Superior temporal gyrus (tissue), 1 donor: ENCODE results near the gene MSTN.
"Not testable (repeated sequence)": the region's sequence is repeated elsewhere in the genome, so short reads cannot be mapped to it uniquely, and the experiment has no call there.

ENCODE experiments used
- DNase-seq: peaks from one replicate; pipeline ENCODE4 v3.0.0-alpha.2; 2016; ENCODE audit errors: extremely low spot score

Gene MSTN

DNA sequence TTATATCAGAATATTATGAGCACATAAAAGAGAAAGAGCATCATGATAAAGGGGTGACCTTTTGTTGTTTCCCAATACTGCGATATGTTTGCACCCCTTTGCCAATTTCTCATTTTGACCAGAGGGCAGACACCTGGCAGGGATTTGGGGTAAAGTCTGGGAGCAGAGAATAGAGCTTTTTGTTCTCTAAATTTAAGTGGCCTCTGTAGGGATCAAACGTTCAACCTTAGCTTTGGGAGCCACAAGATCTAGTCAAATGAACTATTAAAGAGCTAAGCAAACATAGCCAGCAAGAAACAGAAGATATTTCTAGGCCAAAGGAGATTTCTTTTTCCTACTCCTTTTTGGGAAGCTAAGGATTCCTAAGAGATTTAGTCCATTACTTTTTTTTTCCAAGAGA, 1.1 kb upstream of the MSTN start:
- DNase-seq = no peak

- peak; percentile 23 for DNase-seq
These were observed 476 bp downstream of the MSTN start for GRCh38 chr2:190062053-190062452.

DNA sequence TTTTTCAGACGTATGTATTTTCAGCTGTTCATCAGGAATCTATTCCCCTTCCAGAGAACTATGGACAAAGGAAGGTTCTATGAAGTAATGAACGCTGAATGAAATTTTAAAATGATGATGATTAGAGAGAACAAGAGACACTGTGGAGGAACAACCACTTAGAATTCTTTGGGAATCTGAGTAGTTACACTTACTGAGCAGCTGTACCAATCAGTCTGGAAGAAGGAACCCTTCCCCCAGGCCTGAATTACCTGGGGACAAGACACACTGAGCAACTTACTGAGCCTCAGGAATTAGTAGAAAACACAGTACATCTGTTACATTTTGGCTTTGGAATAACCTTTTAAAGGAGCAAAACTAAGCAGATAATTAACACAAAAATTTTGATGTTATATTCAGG, 1.9 kb downstream of the MSTN start:
- no peak for DNase-seq

DNA sequence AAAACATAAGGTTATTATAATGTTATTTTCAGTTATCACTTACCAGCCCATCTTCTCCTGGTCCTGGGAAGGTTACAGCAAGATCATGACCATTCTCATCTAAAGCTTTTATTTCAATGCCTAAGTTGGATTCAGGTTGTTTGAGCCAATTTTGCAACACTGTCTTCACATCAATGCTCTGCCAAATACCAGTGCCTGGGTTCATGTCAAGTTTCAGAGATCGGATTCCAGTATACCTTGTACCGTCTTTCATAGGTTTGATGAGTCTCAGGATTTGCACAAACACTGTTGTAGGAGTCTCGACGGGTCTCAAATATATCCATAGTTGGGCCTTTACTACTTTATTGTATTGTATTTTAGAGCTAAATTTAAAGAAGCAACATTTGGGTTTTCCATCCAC, 2.5 kb downstream of the MSTN start:
- no peak for DNase-seq

DNA sequence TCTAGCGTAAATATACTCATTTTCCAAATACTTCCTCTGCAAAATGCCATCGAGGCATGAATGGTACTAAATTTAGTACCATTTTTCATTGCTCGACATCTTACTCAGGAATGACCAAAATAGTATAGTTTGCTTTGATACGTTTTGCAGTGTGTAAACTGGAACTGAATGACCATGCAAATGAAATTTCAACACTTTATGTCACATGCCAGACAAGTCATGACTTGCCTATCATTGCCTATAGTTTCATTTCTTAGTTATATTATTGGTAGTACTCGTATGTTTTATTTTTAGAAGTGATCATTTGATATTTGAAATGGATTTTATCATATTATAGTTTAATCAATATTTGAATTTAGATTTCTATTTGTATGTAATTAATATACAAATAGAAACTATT, 9.1 kb downstream of the MSTN start:
- DNase-seq = no peak

GRCh38 chr2:190052307-190052706, 10.2 kb downstream of the MSTN start:
- DNase-seq = no peak

DNA sequence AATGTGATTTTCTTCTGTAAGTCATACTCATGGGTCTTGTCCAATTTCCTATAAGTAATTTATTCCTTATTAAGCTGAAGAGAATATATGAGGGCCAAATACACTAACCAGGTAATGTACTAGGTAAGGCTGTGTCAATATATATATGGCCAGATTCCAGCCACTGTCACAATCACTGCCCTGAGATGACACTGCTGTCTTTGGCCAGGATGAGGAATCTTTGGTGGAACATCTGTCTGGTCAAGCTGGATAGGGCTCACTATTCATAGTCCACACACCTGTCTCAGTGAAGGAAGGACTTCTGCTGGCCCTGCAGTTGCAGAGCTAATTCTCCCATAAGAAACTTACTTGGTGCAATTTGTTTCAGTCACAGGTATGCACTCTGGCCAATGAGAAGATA, 11.3 kb downstream of the MSTN start:
- no peak for DNase-seq

GRCh38 chr2:190050001-190050400, 12.5 kb downstream of the MSTN start:
- no peak for DNase-seq

DNA sequence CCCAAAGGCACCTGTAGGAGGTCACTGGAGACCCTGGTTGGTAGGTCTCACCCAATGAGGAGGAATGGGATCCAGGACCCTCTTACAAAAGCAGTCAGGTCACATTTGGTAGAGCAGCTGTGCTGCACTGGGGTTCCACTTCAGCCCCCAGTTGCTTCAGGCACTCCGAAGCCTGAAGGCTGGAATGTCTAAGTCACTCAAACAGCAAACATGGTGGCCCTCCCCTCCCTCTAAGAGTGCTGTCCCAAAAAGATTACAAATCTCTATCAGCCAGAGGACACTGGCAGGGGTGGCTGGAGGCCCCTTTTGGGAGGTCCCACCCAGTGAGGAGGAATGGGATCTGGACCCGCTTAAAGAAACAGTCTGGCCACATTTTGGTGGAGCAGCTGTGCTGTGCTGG, 17.7 kb downstream of the MSTN start:
- DNase-seq = no peak

DNA sequence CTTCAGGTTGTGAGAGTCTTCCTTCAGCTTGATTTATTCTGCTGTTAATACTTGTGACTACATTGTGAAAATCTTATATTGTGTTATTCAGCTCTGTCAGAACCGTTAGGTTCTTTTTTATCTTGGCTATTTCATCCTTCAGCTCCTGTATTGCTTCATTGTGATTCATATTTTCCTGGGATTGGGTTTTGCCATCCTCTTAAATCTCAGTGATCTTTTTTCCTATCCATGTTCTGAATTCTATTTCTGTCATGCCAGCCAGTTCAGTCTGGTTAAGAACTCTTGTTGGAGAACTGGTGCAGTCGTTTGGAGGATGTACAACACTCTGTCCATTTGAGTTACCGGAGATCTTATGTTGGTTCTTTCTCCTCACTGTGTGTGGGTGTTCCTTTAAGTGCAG, 19.1 kb downstream of the MSTN start:
- DNase-seq = no peak

DNA sequence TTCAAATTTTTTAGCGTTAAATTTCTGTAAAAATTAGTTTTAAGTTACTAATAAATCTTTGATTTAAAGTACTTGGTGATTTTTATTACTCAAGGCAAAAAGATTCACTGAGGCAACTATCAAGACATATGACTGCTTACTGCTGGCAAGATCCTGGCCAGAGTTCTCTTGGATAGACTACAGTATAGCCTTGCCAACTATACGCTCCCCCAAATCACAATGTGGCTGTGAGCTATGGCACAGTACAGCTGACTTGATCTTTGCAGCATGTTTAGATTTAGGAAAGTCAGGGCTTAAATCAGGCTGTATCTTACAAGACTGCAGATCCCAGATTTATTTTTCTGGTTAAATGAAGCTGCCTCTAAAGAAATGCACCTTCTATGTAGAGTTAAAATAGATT, 26.5 kb downstream of the MSTN start:
- no peak for DNase-seq

- DNase-seq = not testable (repeated sequence)
These were observed 28.1 kb downstream of the MSTN start for GRCh38 chr2:190034417-190034816.

- DNase-seq = no peak
These were observed 30.4 kb downstream of the MSTN start for GRCh38 chr2:190031969-190032618.

DNA sequence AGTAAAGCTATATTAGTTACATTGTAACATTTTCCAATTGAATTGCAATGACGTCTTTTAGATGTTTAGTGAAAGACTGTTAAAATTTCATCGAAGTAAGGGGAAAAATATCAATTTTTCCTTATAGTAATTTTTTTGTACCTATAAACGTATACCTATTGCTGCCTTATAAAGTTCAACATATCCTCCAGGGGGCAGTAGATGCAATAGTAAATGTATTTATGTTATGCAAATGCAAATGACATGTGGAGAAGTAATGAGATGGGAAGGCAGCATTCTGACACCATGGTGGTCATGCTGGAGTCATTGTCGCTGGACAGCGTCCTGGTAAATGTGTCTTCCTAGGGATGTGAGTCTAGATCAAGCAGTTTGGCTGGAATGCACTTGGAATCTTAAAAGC, 38.7 kb downstream of the MSTN start:
- DNase-seq = peak; percentile 73

DNA sequence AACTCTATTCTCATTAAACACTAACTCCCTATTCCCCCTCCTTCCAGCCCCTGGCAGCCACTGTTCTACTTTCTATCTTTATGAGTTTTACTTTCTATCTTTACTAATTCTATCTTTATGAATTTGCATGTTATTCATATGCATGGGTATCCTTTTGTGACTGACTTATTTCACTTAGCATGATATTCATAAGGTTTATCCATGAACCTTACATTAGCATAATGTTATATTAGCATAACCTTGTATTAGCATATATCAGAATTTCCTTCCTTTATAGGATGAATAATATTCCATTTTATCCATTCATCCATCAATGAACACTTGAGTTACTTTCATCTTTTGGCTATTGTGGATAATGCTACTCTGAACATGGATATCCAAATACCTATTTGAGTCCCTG, 41.8 kb downstream of the MSTN start:
- DNase-seq = no peak

DNA sequence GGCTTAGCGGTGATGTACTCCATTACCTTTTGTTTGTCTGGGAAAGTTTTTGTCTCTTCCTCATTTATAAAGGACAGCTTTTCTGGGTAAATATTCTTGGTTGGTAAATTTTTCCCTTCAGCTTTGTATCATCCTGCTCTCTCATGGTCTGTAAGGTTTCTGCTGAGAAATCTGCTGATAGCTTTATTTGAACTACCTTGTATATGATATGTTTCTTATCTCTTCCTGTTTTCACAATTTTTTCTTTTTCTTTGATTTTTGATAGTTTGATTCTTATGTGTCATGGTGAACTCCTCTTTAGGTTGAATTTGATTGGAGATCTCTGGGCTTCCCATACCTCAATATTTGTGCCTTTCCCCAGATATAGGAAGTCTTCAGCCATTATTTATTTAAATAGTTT, 44.7 kb downstream of the MSTN start:
- DNase-seq = no peak

DNA sequence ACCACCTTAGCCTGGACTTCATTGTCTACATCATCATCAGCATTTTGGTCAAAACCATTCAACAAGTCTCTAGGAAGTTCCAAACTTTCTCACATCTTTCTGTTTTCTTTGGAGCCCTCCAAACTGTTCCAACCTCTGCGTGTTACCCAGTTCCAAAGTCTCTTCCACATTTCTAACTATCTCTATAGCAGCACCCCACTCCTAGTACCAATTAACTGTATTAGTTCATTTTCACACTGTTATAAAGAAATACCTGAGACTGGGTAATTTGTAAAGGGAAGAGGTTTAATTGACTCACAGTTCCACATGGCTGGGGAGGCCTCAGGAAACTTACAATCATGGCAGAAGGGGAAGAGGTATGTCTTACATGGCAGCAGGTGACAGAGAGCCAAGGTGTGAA, 46.6 kb downstream of the MSTN start:
- DNase-seq = not testable (repeated sequence)
